Neural progenitor cell (in vitro differentiated cells): ENCODE measurements around the gene EIF4G3.

Experiments used
- EZH2 ChIP-seq: fragments of 200-600 bp; sonication (generic); IDR thresholded peaks from 2 replicates; pipeline ENCODE4 v1.6.1; 2017; ENCODE audit warnings: antibody characterized with exemption, mild to moderate bottlenecking, moderate library complexity
- EZH2phosphoT487 ChIP-seq: fragments of 200-600 bp; sonication (generic); IDR thresholded peaks from 2 replicates; pipeline ENCODE4 v1.6.1; 2017; ENCODE audit warnings: antibody characterized with exemption
- TF ChIP-seq, protein P1 (sequence below): fragments of 200-600 bp; sonication (generic); IDR thresholded peaks from 2 replicates; pipeline ENCODE4 v1.5.1; 2017; ENCODE audit warnings: antibody characterized with exemption, mild to moderate bottlenecking

DNA sequence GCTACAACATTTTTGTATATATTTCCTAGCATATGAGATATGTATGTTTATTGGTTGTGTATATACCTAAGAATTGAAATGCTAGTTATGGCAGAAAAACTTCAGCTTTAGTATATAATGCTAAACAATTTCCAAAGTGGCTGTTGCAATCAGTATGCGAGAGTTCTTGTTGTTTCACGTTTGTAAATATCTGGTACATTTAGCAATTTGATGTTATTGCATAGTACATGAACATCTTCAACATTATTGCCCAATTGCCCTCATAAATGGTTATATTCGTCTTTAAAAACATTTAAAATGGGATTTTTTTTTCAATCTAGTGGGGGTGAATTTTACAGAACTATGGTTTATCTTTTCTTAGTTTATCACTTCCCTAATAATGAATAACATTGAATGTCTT, 303.4 kb downstream of the EIF4G3 start:
- TF ChIP-seq, protein P1, sequence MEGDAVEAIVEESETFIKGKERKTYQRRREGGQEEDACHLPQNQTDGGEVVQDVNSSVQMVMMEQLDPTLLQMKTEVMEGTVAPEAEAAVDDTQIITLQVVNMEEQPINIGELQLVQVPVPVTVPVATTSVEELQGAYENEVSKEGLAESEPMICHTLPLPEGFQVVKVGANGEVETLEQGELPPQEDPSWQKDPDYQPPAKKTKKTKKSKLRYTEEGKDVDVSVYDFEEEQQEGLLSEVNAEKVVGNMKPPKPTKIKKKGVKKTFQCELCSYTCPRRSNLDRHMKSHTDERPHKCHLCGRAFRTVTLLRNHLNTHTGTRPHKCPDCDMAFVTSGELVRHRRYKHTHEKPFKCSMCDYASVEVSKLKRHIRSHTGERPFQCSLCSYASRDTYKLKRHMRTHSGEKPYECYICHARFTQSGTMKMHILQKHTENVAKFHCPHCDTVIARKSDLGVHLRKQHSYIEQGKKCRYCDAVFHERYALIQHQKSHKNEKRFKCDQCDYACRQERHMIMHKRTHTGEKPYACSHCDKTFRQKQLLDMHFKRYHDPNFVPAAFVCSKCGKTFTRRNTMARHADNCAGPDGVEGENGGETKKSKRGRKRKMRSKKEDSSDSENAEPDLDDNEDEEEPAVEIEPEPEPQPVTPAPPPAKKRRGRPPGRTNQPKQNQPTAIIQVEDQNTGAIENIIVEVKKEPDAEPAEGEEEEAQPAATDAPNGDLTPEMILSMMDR: no peak
- TF ChIP-seq EZH2: no peak
- no peak for TF ChIP-seq EZH2phosphoT487
